Loucy (cell line): ENCODE results near the gene PRDM11.

Experiments
- H2AFZ ChIP-seq: fragments of 200-600 bp; sonication (generic); 2 replicates; pipeline ENCODE4 v1.6.0; 2016; ENCODE audit warnings: antibody characterized with exemption, mild to moderate bottlenecking, low read length, moderate library complexity
- H3F3A ChIP-seq: fragments of 200-600 bp; 2 replicates; pipeline ENCODE4 v1.6.0; 2016; ENCODE audit warnings: antibody characterized with exemption, low read depth, mild to moderate bottlenecking
- H3K27me3 ChIP-seq: fragments of 200-600 bp; sonication (generic); 2 replicates; pipeline ENCODE4 v1.6.1; 2014; ENCODE audit warnings: low read length, mild to moderate bottlenecking; ENCODE audit not compliant: insufficient read depth, poor library complexity, severe bottlenecking
- H3K36me3 ChIP-seq: fragments of 200-600 bp; sonication (generic); 2 replicates; pipeline ENCODE4 v1.6.1; 2016; ENCODE audit warnings: low read length; ENCODE audit not compliant: insufficient read depth
- H3K4me1 ChIP-seq: fragments of 200-600 bp; sonication (generic); 2 replicates; pipeline ENCODE4 v1.5.1; 2014; ENCODE audit warnings: low read length, mild to moderate bottlenecking; ENCODE audit not compliant: insufficient read depth, poor library complexity, severe bottlenecking
- H3K4me2 ChIP-seq: fragments of 200-600 bp; sonication (generic); 2 replicates; pipeline ENCODE4 v1.6.0; 2014; ENCODE audit warnings: antibody characterized with exemption, low read length, low read depth, mild to moderate bottlenecking; ENCODE audit not compliant: poor library complexity, severe bottlenecking
- H3K4me3 ChIP-seq: fragments of 200-600 bp; sonication (generic); 2 replicates; pipeline ENCODE4 v1.5.1; 2014; ENCODE audit warnings: low read length, mild to moderate bottlenecking, mixed read lengths; ENCODE audit not compliant: poor library complexity, severe bottlenecking
- H3K79me2 ChIP-seq: fragments of 200-600 bp; sonication (generic); 2 replicates; pipeline ENCODE4 v1.6.1; 2014; ENCODE audit warnings: low read length; ENCODE audit not compliant: insufficient read depth
- H3K9ac ChIP-seq: fragments of 200-600 bp; sonication (generic); 2 replicates; pipeline ENCODE4 v1.6.0; 2014; ENCODE audit warnings: mild to moderate bottlenecking, low read depth, low read length, moderate library complexity; ENCODE audit not compliant: poor library complexity, severe bottlenecking
- H3K9me2 ChIP-seq: fragments of 200-600 bp; sonication (generic); replicated peaks from 2 replicates; pipeline ENCODE4 v1.6.1; 2016; ENCODE audit warnings: low read depth, low read length, mixed read lengths
- H3K9me3 ChIP-seq: fragments of 200-600 bp; sonication (generic); 2 replicates; pipeline ENCODE4 v1.6.1; 2014; ENCODE audit warnings: mild to moderate bottlenecking, antibody characterized with exemption, low read length, low read depth; ENCODE audit not compliant: insufficient read depth
- H4K20me1 ChIP-seq: fragments of 200-600 bp; sonication (generic); 2 replicates; pipeline ENCODE4 v1.6.0; 2014; ENCODE audit warnings: antibody characterized with exemption, low read length, mild to moderate bottlenecking; ENCODE audit not compliant: insufficient read depth, poor library complexity, severe bottlenecking
- CTCF ChIP-seq: fragments of 200-600 bp; sonication (generic); conservative IDR thresholded peaks from 2 replicates; pipeline ENCODE4 v1.5.1; 2014; ENCODE audit warnings: mild to moderate bottlenecking, antibody characterized with exemption, low read length
- EZH2phosphoT487 ChIP-seq: fragments of 200-600 bp; IDR thresholded peaks from 2 replicates; pipeline ENCODE4 v1.6.1; 2018; ENCODE audit warnings: antibody characterized with exemption, mild to moderate bottlenecking, moderate library complexity, borderline replicate concordance

Gene PRDM11

GRCh38 chr11:45187375-45187774, 40.9 kb downstream of the PRDM11 start:
- Histone ChIP-seq H3K79me2 (peaks cover 9% of the 10 kb centered on the region; the same call in 1 of the 2 replicates), H3K9me3 (no peaks in the 10 kb centered on the region), H3K9ac (no peak overlapping the region), H2AFZ (no peak overlapping the region), H4K20me1 (no peaks in the 10 kb centered on the region), H3K36me3 (peaks cover 55% of the 10 kb centered on the region; the same call in 1 of the 2 replicates), H3K4me2 (no peak overlapping the region), H3F3A (peaks cover 11% of the 10 kb centered on the region; the same call in 1 of the 2 replicates), H3K9me2 (no peaks in the 10 kb centered on the region), H3K4me1 (peaks cover 30% of the 10 kb centered on the region), H3K27me3 (no peaks in the 10 kb centered on the region), H3K4me3 (no peak overlapping the region)
- TF ChIP-seq EZH2phosphoT487 (no peak), CTCF (no peak)

- H3K9ac ChIP-seq, result no peak overlapping the region
- peaks cover 48% of the 10 kb centered on the region; the same call in 1 of the 2 replicates for H3K36me3 ChIP-seq
- H3K9me2 ChIP-seq, result no peaks in the 10 kb centered on the region
- no peaks in the 10 kb centered on the region for H3K9me3 ChIP-seq
- peaks cover 11% of the 10 kb centered on the region; the same call in 1 of the 2 replicates for H3F3A ChIP-seq
- H3K79me2 ChIP-seq, result peaks cover 9% of the 10 kb centered on the region; the same call in 1 of the 2 replicates
- H2AFZ ChIP-seq, result no peak overlapping the region
- H3K4me1 ChIP-seq, result peaks cover 30% of the 10 kb centered on the region
- no peak overlapping the region for H3K4me3 ChIP-seq
- no peaks in the 10 kb centered on the region for H3K27me3 ChIP-seq
- H3K4me2 ChIP-seq, result no peak overlapping the region
- H4K20me1 ChIP-seq, result no peaks in the 10 kb centered on the region
- TF ChIP-seq CTCF, result no peak
- no peak for TF ChIP-seq EZH2phosphoT487
Measured at GRCh38 chr11:45188127-45188526, 41.7 kb downstream of the PRDM11 start.

GRCh38 chr11:45189230-45189629, 42.8 kb downstream of the PRDM11 start:
- TF ChIP-seq CTCF, result no peak
- no peak for TF ChIP-seq EZH2phosphoT487
- Histone ChIP-seq H3K9me3 (no peaks in the 10 kb centered on the region), H2AFZ (no peak overlapping the region), H3K4me2 (no peak overlapping the region), H3K27me3 (no peaks in the 10 kb centered on the region), H3K4me1 (peaks cover 28% of the 10 kb centered on the region), H3K79me2 (peaks cover 9% of the 10 kb centered on the region; the same call in 1 of the 2 replicates), H3K9ac (no peak overlapping the region), H3K4me3 (no peak overlapping the region), H3F3A (peaks cover 11% of the 10 kb centered on the region; the same call in 1 of the 2 replicates), H4K20me1 (no peaks in the 10 kb centered on the region), H3K9me2 (no peaks in the 10 kb centered on the region), H3K36me3 (peaks cover 37% of the 10 kb centered on the region; the same call in 1 of the 2 replicates)
